H9 (cell line): ENCODE measurements around the gene CPA2. TPM values are rescaled to one million over a fixed set of nuclear protein-coding genes. Genes with fewer than 3 reads are reported as not detected.

ENCODE experiments used
- DNase-seq: peaks from one replicate; pipeline ENCODE4 v3.0.0-alpha.2; 2017
- H2AFZ ChIP-seq: one replicate; pipeline ENCODE4 v1.6.1; 2013; ENCODE audit warnings: mild to moderate bottlenecking, low read length, control low read depth, moderate library complexity
- H2AK5ac ChIP-seq: 2 replicates; pipeline ENCODE4 v1.6.1; 2013; ENCODE audit warnings: low read length, control low read depth, mixed read lengths; ENCODE audit not compliant: insufficient read length
- H2BK120ac ChIP-seq: one replicate; pipeline ENCODE4 v1.6.1; 2013; ENCODE audit warnings: low read depth, mild to moderate bottlenecking, low read length, control low read depth, inconsistent platforms; ENCODE audit not compliant: poor library complexity, severe bottlenecking
- H2BK12ac ChIP-seq: 2 replicates; pipeline ENCODE4 v1.6.1; 2013; ENCODE audit warnings: low read length, control low read depth, mixed read lengths, low read depth; ENCODE audit not compliant: insufficient read length
- H2BK15ac ChIP-seq: 2 replicates; pipeline ENCODE4 v1.6.1; 2013; ENCODE audit warnings: low read depth, low read length, control low read depth
- H2BK20ac ChIP-seq: one replicate; pipeline ENCODE4 v1.6.1; 2013; ENCODE audit warnings: low read depth, mild to moderate bottlenecking, low read length, control low read depth, inconsistent platforms; ENCODE audit not compliant: poor library complexity, severe bottlenecking
- H2BK5ac ChIP-seq: 2 replicates; pipeline ENCODE4 v1.6.1; 2013; ENCODE audit warnings: low read length, control low read depth, mixed read lengths; ENCODE audit not compliant: insufficient read length
- H3K14ac ChIP-seq: 2 replicates; pipeline ENCODE4 v1.6.1; 2013; ENCODE audit warnings: low read length, control low read depth; ENCODE audit not compliant: insufficient read depth
- H3K18ac ChIP-seq: 2 replicates; pipeline ENCODE4 v1.6.1; 2013; ENCODE audit warnings: low read depth, mild to moderate bottlenecking, mixed read lengths, low read length, control low read depth; ENCODE audit not compliant: insufficient read length
- H3K23ac ChIP-seq: 2 replicates; pipeline ENCODE4 v1.6.1; 2013; ENCODE audit warnings: low read length, control low read depth, mixed read lengths, low read depth; ENCODE audit not compliant: insufficient read length
- H3K23me2 ChIP-seq: 2 replicates; pipeline ENCODE4 v1.6.1; 2013; ENCODE audit warnings: low read depth, mild to moderate bottlenecking, mixed read lengths, low read length, control low read depth; ENCODE audit not compliant: insufficient read length, poor library complexity, severe bottlenecking
- H3K27ac ChIP-seq: 2 replicates; pipeline ENCODE4 v1.5.1; 2013; ENCODE audit warnings: low read length, control low read depth, mixed read lengths, low read depth; ENCODE audit not compliant: insufficient read length
- H3K27me3 ChIP-seq: 2 replicates; pipeline ENCODE4 v1.6.1; 2013; ENCODE audit warnings: low read length, control low read depth, inconsistent platforms; ENCODE audit not compliant: insufficient read depth
- H3K4ac ChIP-seq: 2 replicates; pipeline ENCODE4 v1.6.1; 2013; ENCODE audit warnings: low read depth, mild to moderate bottlenecking, control low read depth, inconsistent platforms, low read length, moderate library complexity
- H3K4me1 ChIP-seq: 2 replicates; pipeline ENCODE4 v1.6.1; 2013; ENCODE audit warnings: low read length, control low read depth, inconsistent platforms; ENCODE audit not compliant: insufficient read depth
- H3K4me2 ChIP-seq: 2 replicates; pipeline ENCODE4 v1.6.1; 2013; ENCODE audit warnings: low read length, control low read depth, mixed read lengths; ENCODE audit not compliant: insufficient read length, insufficient read depth
- H3K56ac ChIP-seq: 2 replicates; pipeline ENCODE4 v1.6.1; 2013; ENCODE audit warnings: low read depth, mild to moderate bottlenecking, mixed read lengths, low read length, control low read depth; ENCODE audit not compliant: insufficient read length
- H3K79me1 ChIP-seq: 2 replicates; pipeline ENCODE4 v1.6.1; 2013; ENCODE audit warnings: low read depth, mild to moderate bottlenecking, moderate library complexity, low read length, control low read depth, inconsistent platforms; ENCODE audit not compliant: insufficient read depth, poor library complexity, severe bottlenecking
- H3K79me2 ChIP-seq: 2 replicates; pipeline ENCODE4 v1.6.1; 2013; ENCODE audit warnings: low read length, control low read depth, inconsistent platforms; ENCODE audit not compliant: insufficient read depth
- H3K9ac ChIP-seq: 2 replicates; pipeline ENCODE4 v1.6.1; 2013; ENCODE audit warnings: low read length, control low read depth, mixed read lengths; ENCODE audit not compliant: insufficient read length; ENCODE audit errors: extremely low read depth
- H3K9me3 ChIP-seq: one replicate; pipeline ENCODE4 v1.6.1; 2013; ENCODE audit warnings: low read depth, low read length, inconsistent platforms; ENCODE audit not compliant: control insufficient read depth
- H3T11ph ChIP-seq: one replicate; pipeline ENCODE4 v1.6.1; 2013; ENCODE audit warnings: mild to moderate bottlenecking, low read length, control low read depth, inconsistent platforms
- H4K20me1 ChIP-seq: one replicate; pipeline ENCODE4 v1.6.1; 2013; ENCODE audit not compliant: control insufficient read depth, insufficient read length, insufficient read depth
- H4K5ac ChIP-seq: 2 replicates; pipeline ENCODE4 v1.6.1; 2013; ENCODE audit warnings: low read depth, mild to moderate bottlenecking, mixed read lengths, low read length, control low read depth; ENCODE audit not compliant: insufficient read length
- H4K8ac ChIP-seq: replicated peaks from 2 replicates; pipeline ENCODE4 v1.6.1; 2013; ENCODE audit warnings: low read length, control low read depth, mixed read lengths, low read depth; ENCODE audit not compliant: insufficient read length
- H4K91ac ChIP-seq: 2 replicates; pipeline ENCODE4 v1.6.1; 2013; ENCODE audit warnings: low read depth, mild to moderate bottlenecking, moderate library complexity, mixed read lengths, low read length, control low read depth; ENCODE audit not compliant: insufficient read length
- H3K27ac Mint-ChIP-seq, 3 experiments: 2 replicates in 2 of 3; 3 replicates in 1 of 3; pipeline ENCODE4 v1.8.0; 2020 to 2021; ENCODE audit warnings: mixed read lengths in 3 of 3, mild to moderate bottlenecking in 1 of 3, moderate library complexity in 1 of 3
- H3K27me3 Mint-ChIP-seq: 2 replicates; pipeline ENCODE4 v1.8.0; 2021; ENCODE audit warnings: low read depth, mild to moderate bottlenecking, moderate library complexity, mixed read lengths
- H3K36me3 Mint-ChIP-seq, 3 experiments: 2 replicates in 2 of 3; 3 replicates in 1 of 3; pipeline ENCODE4 v1.8.0; 2020 to 2021; ENCODE audit warnings: low read depth in 3 of 3, mixed read lengths in 3 of 3; ENCODE audit not compliant: insufficient read depth in 1 of 3
- H3K4me1 Mint-ChIP-seq, 2 experiments: 2 replicates each; pipeline ENCODE4 v1.8.0; 2020; ENCODE audit warnings: mixed read lengths in 2 of 2
- H3K4me3 Mint-ChIP-seq, 2 experiments: 2 replicates in 1 of 2; 3 replicates in 1 of 2; pipeline ENCODE4 v1.8.0; 2020 to 2021; ENCODE audit warnings: mild to moderate bottlenecking in 2 of 2, mixed read lengths in 2 of 2, moderate library complexity in 1 of 2
- H3K9me3 Mint-ChIP-seq, 2 experiments: 2 replicates in 1 of 2; 3 replicates in 1 of 2; pipeline ENCODE4 v1.8.0; 2020; ENCODE audit warnings: mild to moderate bottlenecking in 2 of 2, mixed read lengths in 2 of 2, moderate library complexity in 1 of 2
- CTCF ChIP-seq: fragments of 200-600 bp; sonication (generic); conservative IDR thresholded peaks from 3 replicates; pipeline ENCODE4 v1.8.0; 2021; ENCODE audit warnings: antibody characterized with exemption, mild to moderate bottlenecking
- WGBS: extraction: QIAGEN DNeasy Blood & Tissue Kit; methylation state at CpG from one replicate; pipeline ENCODE4 v1.1.7; 2013; ENCODE audit warnings: missing lambda C conversion rate, low lambda C conversion rate, mixed read lengths; ENCODE audit not compliant: insufficient read length; ENCODE audit errors: extremely low coverage; 5-methylcytosine and 5-hydroxymethylcytosine counted together
- total RNA-seq: library from RNA; stranded (reverse); gene quantifications from 2 replicates; pipeline ENCODE4 v1.2.1, GENCODE V29; 2021

The CPA2 gene
- total RNA-seq, 1 experiment from 2014 or later = not detected

- H3K18ac ChIP-seq = no peak overlapping the region
- no peak overlapping the region for H3K4me2 ChIP-seq
- no peak overlapping the region for H3K23ac ChIP-seq
- H3T11ph ChIP-seq = no peak overlapping the region
- no peaks in the 10 kb centered on the region for H3K79me1 ChIP-seq
- no peak overlapping the region for H3K27ac ChIP-seq
- no peak overlapping the region for H2BK15ac ChIP-seq
- no peak overlapping the region for H3K9ac ChIP-seq
- H4K20me1 ChIP-seq = no peaks in the 10 kb centered on the region
- H3K56ac ChIP-seq = no peak overlapping the region
- no peaks in the 10 kb centered on the region for H3K23me2 ChIP-seq
- no peaks in the 10 kb centered on the region for H3K27me3 ChIP-seq
- Mint-ChIP-seq H3K27ac (no peak overlapping the region), H3K4me3 (no peak overlapping the region), H3K4me1 (no peaks in the 10 kb centered on the region; a peak in 1 of 4 replicates), H3K27me3 (peaks cover 2% of the 10 kb centered on the region; the same call in 1 of the 2 replicates), H3K36me3 (no peaks in the 10 kb centered on the region; a peak in 1 of 7 replicates), H3K9me3 (peaks cover 0 to 8% of the 10 kb centered on the region in 2 experiments; a peak in 2 of 5 replicates)
- H4K8ac ChIP-seq = no peak overlapping the region
- no peak overlapping the region for H4K5ac ChIP-seq
- no peak overlapping the region for H4K91ac ChIP-seq
- WGBS = no CpG with 5 or more reads among the region's 8 CpGs
- no peak overlapping the region for H3K14ac ChIP-seq
- H3K4me1 ChIP-seq = no peaks in the 10 kb centered on the region
- H2BK12ac ChIP-seq = no peak overlapping the region
- H2BK20ac ChIP-seq = no peak overlapping the region
- no peak overlapping the region for H3K4ac ChIP-seq
- no peak overlapping the region for H2AFZ ChIP-seq
- H3K9me3 ChIP-seq = no peaks in the 10 kb centered on the region
- no peak for TF ChIP-seq CTCF
- no peak overlapping the region for H2BK5ac ChIP-seq
- no peak overlapping the region for H2AK5ac ChIP-seq
- no peaks in the 10 kb centered on the region for H3K79me2 ChIP-seq
- DNase-seq = no peak
- H2BK120ac ChIP-seq = no peak overlapping the region
Measured at GRCh38 chr7:130293521-130293920, 26.9 kb downstream of the CPA2 start.
